BE2C (cell line): ENCODE measurements around the gene TTC13.
A peak's percentile ranks its signal among the peaks of the same experiment; 100 is the strongest.

Experiments used
- DNase-seq: peaks from one replicate; pipeline ENCODE4 v3.0.0-alpha.2; 2020
- H3K27me3 ChIP-seq: fragments of 250-450 bp; sonication (Bioruptor Pico); 2 replicates; pipeline ENCODE4 v1.5.1; 2020; ENCODE audit warnings: mild to moderate bottlenecking
- H3K36me3 ChIP-seq: fragments of 250-450 bp; sonication (Bioruptor Pico); 2 replicates; pipeline ENCODE4 v1.5.1; 2020; ENCODE audit warnings: mild to moderate bottlenecking
- H3K4me1 ChIP-seq: fragments of 250-450 bp; sonication (Bioruptor Pico); 2 replicates; pipeline ENCODE4 v1.5.1; 2020
- H3K4me3 ChIP-seq: 2 replicates; pipeline ENCODE4 v1.5.1; 2011; ENCODE audit warnings: low read depth, low read length
- H3K9me3 ChIP-seq: fragments of 250-450 bp; sonication (Bioruptor Pico); 2 replicates; pipeline ENCODE4 v1.5.1; 2020
- TF ChIP-seq, protein P1 (sequence below): IDR thresholded peaks from 2 replicates; pipeline ENCODE4 v1.5.1; 2012; ENCODE audit warnings: mild to moderate bottlenecking, low read depth, low read length

Gene TTC13

DNA sequence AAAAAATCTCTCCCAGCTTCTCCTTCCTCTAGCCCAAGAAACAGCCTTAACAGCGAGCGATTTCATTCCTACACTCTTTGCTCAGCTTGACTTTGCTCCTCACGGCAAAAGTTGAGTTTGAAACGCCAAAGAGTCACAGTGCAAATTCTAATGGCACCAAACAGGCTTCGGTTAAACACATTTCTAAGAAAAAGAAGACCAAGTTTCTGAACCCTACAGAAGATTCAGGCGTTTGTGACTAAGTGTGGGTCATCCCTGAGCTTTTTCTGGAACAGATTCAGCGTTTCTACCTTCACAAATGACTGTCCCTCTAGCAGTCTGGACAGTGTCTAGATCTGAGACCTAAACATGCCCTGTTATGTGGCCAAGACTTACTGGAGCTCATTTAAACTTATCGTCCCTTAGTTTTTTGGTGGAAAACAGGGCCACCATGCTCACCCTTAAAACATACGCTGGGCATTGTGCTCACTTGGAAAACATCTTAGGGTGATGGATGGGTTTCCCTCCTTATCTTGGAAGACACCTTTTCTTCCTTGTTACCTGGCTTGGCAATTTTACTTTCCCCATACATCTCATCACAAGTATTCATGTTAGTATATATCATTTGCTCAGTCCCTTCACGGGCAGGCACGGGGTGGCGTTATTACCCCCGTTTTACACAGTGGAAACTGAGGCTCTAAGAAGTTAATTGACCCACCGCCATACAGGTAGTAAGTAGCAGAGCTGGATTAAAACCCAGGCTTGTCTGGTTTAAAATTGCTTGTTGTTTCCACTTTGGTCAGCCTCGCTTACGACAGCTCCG, 111.4 kb downstream of the TTC13 start:
- no peak for DNase-seq
- TF ChIP-seq, protein P1, sequence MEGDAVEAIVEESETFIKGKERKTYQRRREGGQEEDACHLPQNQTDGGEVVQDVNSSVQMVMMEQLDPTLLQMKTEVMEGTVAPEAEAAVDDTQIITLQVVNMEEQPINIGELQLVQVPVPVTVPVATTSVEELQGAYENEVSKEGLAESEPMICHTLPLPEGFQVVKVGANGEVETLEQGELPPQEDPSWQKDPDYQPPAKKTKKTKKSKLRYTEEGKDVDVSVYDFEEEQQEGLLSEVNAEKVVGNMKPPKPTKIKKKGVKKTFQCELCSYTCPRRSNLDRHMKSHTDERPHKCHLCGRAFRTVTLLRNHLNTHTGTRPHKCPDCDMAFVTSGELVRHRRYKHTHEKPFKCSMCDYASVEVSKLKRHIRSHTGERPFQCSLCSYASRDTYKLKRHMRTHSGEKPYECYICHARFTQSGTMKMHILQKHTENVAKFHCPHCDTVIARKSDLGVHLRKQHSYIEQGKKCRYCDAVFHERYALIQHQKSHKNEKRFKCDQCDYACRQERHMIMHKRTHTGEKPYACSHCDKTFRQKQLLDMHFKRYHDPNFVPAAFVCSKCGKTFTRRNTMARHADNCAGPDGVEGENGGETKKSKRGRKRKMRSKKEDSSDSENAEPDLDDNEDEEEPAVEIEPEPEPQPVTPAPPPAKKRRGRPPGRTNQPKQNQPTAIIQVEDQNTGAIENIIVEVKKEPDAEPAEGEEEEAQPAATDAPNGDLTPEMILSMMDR = no peak
- peaks cover 6% of the 10 kb centered on the region; the same call in 1 of the 2 replicates for H3K4me1 ChIP-seq
- peak overlapping the region; percentile 83 for H3K4me3 ChIP-seq
- no peaks in the 10 kb centered on the region for H3K36me3 ChIP-seq
- no peaks in the 10 kb centered on the region for H3K9me3 ChIP-seq
- H3K27me3 ChIP-seq = no peaks in the 10 kb centered on the region

DNA sequence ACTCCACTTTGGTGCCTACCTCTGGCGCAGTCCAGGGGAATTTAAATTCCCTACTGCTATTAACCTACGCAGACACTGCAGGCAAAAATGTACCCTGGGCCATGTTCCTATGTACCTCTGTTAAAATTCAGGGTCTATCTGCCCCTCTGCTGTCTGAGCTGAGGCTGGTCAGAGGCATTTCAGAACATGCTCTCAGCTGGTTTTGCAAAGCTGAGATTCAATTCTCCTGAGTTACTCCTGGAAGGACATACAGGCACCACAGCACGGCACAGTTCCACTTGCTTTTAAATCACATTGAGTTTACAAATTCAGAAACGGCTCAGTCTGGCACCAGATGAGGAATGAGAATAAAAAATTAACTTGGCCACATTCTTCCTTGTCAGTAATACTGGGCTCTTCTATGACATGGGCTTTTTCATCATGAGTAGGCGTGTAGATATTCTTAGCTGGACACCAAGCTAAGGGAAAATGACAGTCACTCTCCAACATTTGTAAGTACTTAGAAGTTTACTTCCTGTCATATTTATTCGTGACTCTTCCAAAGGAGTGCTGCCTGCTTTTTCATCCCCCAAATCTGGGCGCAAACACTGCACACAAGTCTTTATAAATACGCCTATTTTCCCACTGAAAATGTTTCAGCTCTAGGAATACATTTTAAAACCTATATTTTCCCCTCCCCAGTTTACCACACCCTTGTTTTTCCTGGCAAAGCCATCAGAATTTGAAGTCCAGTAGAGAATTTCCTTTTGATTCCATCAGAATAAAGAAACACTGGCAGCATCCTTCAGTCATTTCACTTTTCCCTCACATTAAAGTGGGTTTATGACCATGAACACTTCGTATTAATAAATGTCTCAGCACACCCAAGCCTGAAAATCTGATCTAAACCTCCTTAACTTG, 112.2 kb downstream of the TTC13 start:
- Histone ChIP-seq H3K4me3 (no peak overlapping the region), H3K9me3 (no peaks in the 10 kb centered on the region), H3K36me3 (no peaks in the 10 kb centered on the region), H3K4me1 (peaks cover 6% of the 10 kb centered on the region; the same call in 1 of the 2 replicates), H3K27me3 (no peaks in the 10 kb centered on the region)
- TF ChIP-seq, protein P1 = no peak
- DNase-seq = no peak

DNA sequence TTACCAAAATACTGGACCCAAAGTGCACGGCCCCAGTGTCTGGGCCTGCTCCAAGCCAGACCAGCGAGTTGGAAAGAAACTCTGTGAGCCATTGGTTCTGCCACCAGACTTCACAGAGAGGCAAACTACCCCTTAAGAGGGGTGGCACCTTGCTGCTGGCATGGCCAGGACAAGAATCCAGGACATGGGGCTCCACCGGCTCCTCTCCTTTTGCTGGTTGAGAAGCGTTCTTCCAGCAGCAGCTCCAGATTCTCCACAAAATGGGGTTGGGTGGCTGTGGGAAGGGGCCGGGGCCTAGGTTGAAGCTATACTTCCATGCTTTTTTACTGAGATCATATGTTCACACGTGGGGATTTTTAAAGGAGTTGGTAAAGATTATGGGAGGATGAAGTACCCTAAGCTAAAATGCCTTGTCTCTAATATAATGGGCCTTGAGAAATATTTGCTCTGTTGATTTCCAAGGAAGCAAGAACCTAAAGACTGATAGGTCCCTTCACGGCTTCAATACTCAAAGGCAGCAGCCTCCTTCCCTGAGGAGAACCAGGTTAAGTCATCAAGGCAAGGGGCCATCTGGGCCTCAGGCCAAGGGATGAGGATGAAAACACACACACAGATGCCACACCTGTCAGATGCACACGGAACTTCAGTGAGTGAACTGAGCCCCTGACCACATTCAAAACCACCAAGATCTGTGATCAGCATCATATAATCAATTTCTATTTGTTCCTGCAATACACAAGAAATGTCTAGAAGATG, 113.4 kb downstream of the TTC13 start:
- Histone ChIP-seq H3K27me3 (no peaks in the 10 kb centered on the region), H3K4me3 (no peak overlapping the region), H3K9me3 (no peaks in the 10 kb centered on the region), H3K4me1 (peaks cover 6% of the 10 kb centered on the region; the same call in 1 of the 2 replicates), H3K36me3 (no peaks in the 10 kb centered on the region)
- TF ChIP-seq, protein P1 = no peak
- DNase-seq = no peak

DNA sequence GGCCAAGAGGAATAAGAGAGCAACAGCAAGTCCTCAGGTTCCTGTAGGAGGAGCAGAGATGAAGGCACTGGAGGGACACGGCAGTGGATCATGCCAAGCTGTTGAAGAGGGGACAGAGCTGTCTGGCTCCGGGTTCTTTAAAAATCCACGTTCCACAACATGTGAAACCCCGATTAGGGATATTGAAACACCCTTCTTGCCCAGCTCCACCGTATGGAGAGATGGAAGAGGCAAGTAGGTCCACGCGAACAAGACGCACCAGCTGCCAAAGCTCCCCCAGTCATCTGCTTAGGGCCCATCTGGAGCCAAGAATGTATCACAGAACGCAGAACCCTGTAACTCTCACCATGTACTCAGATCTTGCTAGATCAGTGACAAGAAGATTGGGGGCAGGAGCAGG, 114.2 kb downstream of the TTC13 start:
- H3K9me3 ChIP-seq = no peaks in the 10 kb centered on the region
- H3K36me3 ChIP-seq = no peaks in the 10 kb centered on the region
- TF ChIP-seq, protein P1 = no peak
- peaks cover 6% of the 10 kb centered on the region; the same call in 1 of the 2 replicates for H3K4me1 ChIP-seq
- no peak for DNase-seq
- H3K4me3 ChIP-seq = no peak overlapping the region
- H3K27me3 ChIP-seq = no peaks in the 10 kb centered on the region

DNA sequence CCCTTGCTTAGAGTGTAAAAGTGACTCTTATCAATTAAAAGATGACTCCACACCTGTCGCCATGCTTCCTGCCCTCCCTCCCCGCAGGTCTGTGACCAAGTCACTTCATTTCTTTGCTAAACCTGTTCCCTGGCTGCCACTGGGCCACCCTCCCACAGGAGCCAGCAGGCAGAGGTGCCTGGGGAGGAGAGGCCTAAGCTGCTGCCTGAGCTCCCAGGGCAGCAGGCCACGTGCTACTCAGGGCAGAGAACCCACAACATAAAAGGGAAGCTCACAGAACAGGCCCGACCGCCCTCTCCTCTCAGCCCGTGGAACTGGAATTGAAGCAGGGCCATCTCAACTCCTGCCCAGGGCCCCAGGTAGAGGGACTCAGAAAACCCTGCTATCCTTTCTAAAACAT, 115.2 kb downstream of the TTC13 start:
- no peak for DNase-seq
- H3K36me3 ChIP-seq = no peaks in the 10 kb centered on the region
- no peaks in the 10 kb centered on the region for H3K27me3 ChIP-seq
- TF ChIP-seq, protein P1 = no peak
- H3K4me3 ChIP-seq = no peak overlapping the region
- no peaks in the 10 kb centered on the region for H3K9me3 ChIP-seq
- H3K4me1 ChIP-seq = peaks cover 2% of the 10 kb centered on the region; the same call in 1 of the 2 replicates
